Fibroblast of the conjunctiva (primary cell): ENCODE measurements around the gene MYMX.
A peak's percentile ranks its signal among the peaks of the same experiment; 100 is the strongest.

Experiments used
- DNase-seq: peaks from one replicate; pipeline ENCODE4 v3.0.0-alpha.2; 2010; ENCODE audit warnings: low read depth

MYMX gene

GRCh38 chr6:44264154-44265006, 47.7 kb downstream of the MYMX start:
- DNase-seq = no peak

GRCh38 chr6:44265007-44265721, 48.4 kb downstream of the MYMX start, which contains the start of gene NFKBIE:
NFKBIE (minus strand) TSS chr6:44265551; CDS start chr6:44265346, 205 bp downstream.
- peak; percentile 84 for DNase-seq

GRCh38 chr6:44265722-44266233, 49.1 kb downstream of the MYMX start:
- DNase-seq = no peak

- DNase-seq = no peak
Observed at GRCh38 chr6:44266347-44266746, 49.6 kb downstream of the MYMX start.

GRCh38 chr6:44267252-44267651, 50.5 kb downstream of the MYMX start:
- DNase-seq = no peak
